A673 (cell line): Measurements from ENCODE around the gene ROBO4. TPM values are rescaled to one million over a fixed set of nuclear protein-coding genes. Genes with fewer than 3 reads are reported as not detected.

Experiments used
- BruUV-seq: library from RNA; stranded (reverse); fragments of 400-500 nt; replicated peaks from 2 replicates; lab custom pipeline; 2021; lab: Mats Ljungman, UMichigan
- CTCF ChIA-PET: fragments of 300-600 bp; sonication (Branson Sonifier 250); formaldehyde crosslinking; loops from one replicate; lab custom pipeline; 2022; ENCODE audit warnings: antibody characterized with exemption; lab: Charles Lee
- POLR2A ChIA-PET: fragments of 300-600 bp; sonication (Branson Sonifier 250); formaldehyde crosslinking; loops from one replicate; lab custom pipeline; 2022; ENCODE audit warnings: antibody characterized with exemption; ENCODE audit not compliant: low non-redundant PET; lab: Charles Lee
- DNase-seq: peaks from one replicate; pipeline ENCODE4 v3.0.0-alpha.2; 2015; ENCODE audit warnings: low spot score
- H3K27ac ChIP-seq: fragments of 200-600 bp; sonication (generic); 2 replicates; pipeline ENCODE4 v1.5.1; 2016; ENCODE audit warnings: mixed run types, low read depth, mild to moderate bottlenecking, mixed read lengths, antibody characterized with exemption, low read length; ENCODE audit not compliant: poor library complexity, severe bottlenecking
- H3K27me3 ChIP-seq: fragments of 200-600 bp; sonication (generic); replicated peaks from 2 replicates; pipeline ENCODE4 v1.6.1; 2017; ENCODE audit warnings: mixed run types, low read depth, mild to moderate bottlenecking, mixed read lengths, antibody characterized with exemption, low read length; ENCODE audit not compliant: insufficient read depth, poor library complexity
- H3K36me3 ChIP-seq: fragments of 200-600 bp; sonication (generic); 2 replicates; pipeline ENCODE4 v1.6.1; 2016; ENCODE audit warnings: mixed run types, mild to moderate bottlenecking, mixed read lengths, antibody characterized with exemption, low read length; ENCODE audit not compliant: insufficient read depth, poor library complexity, severe bottlenecking
- H3K4me1 ChIP-seq: fragments of 200-600 bp; sonication (generic); 2 replicates; pipeline ENCODE4 v1.6.1; 2017; ENCODE audit warnings: mixed run types, mild to moderate bottlenecking, mixed read lengths, antibody characterized with exemption, low read length; ENCODE audit not compliant: insufficient read depth, poor library complexity, severe bottlenecking
- H3K4me3 ChIP-seq: fragments of 200-600 bp; sonication (generic); 2 replicates; pipeline ENCODE4 v1.5.1; 2016; ENCODE audit warnings: low read depth, mixed run types, mild to moderate bottlenecking, mixed read lengths, low read length; ENCODE audit not compliant: poor library complexity, severe bottlenecking
- H3K9me3 ChIP-seq: fragments of 200-600 bp; sonication (generic); 2 replicates; pipeline ENCODE4 v1.6.1; 2016; ENCODE audit warnings: mixed run types, low read depth, mild to moderate bottlenecking, mixed read lengths, antibody characterized with exemption, low read length; ENCODE audit not compliant: poor library complexity, severe bottlenecking
- EZH2 ChIP-seq: fragments of 200-600 bp; sonication (generic); IDR thresholded peaks from 2 replicates; pipeline ENCODE4 v1.6.1; 2017; ENCODE audit warnings: borderline replicate concordance, low read depth, mild to moderate bottlenecking, mixed read lengths, antibody characterized with exemption, low read length; ENCODE audit not compliant: poor library complexity, severe bottlenecking
- intact Hi-C: fragments of 100-400 bp; cut with micrococcal nuclease; formaldehyde crosslinking; loops from one replicate; pipeline ENCODE4 v1.10.0; 2022; ENCODE audit not compliant: unreplicated experiment
- total RNA-seq: library from RNA; stranded (reverse); gene quantifications from 2 replicates; pipeline ENCODE4 v1.2.3, GENCODE V29; 2021
- TF ChIP-seq, protein P1 (sequence below): fragments of 300-800, 200-600 bp; sonication (generic); conservative IDR thresholded peaks from 2 replicates; pipeline ENCODE4 v1.5.1; 2017; ENCODE audit warnings: low read depth, mild to moderate bottlenecking, antibody characterized with exemption, low read length, moderate library complexity, mixed read lengths

The ROBO4 gene
- total RNA-seq, 1 experiment from 2014 or later: not detected

GRCh38 chr11:124893781-124894401, 3.8 kb downstream of the ROBO4 start:
- no TSS peak for BruUV-seq
- intact Hi-C loops: no loop called here
- Histone ChIP-seq H3K27ac (no peak overlapping the region), H3K4me3 (no peak overlapping the region), H3K9me3 (no peaks in the 10 kb centered on the region), H3K36me3 (no peaks in the 10 kb centered on the region), H3K4me1 (no peaks in the 10 kb centered on the region), H3K27me3 (peaks cover 8% of the 10 kb centered on the region)
- DNase-seq: no peak
- ChIA-PET POLR2A (no interaction called here), CTCF (no interaction called here)
- TF ChIP-seq, protein P1, sequence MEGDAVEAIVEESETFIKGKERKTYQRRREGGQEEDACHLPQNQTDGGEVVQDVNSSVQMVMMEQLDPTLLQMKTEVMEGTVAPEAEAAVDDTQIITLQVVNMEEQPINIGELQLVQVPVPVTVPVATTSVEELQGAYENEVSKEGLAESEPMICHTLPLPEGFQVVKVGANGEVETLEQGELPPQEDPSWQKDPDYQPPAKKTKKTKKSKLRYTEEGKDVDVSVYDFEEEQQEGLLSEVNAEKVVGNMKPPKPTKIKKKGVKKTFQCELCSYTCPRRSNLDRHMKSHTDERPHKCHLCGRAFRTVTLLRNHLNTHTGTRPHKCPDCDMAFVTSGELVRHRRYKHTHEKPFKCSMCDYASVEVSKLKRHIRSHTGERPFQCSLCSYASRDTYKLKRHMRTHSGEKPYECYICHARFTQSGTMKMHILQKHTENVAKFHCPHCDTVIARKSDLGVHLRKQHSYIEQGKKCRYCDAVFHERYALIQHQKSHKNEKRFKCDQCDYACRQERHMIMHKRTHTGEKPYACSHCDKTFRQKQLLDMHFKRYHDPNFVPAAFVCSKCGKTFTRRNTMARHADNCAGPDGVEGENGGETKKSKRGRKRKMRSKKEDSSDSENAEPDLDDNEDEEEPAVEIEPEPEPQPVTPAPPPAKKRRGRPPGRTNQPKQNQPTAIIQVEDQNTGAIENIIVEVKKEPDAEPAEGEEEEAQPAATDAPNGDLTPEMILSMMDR: no peak
- no peak for TF ChIP-seq EZH2

DNA sequence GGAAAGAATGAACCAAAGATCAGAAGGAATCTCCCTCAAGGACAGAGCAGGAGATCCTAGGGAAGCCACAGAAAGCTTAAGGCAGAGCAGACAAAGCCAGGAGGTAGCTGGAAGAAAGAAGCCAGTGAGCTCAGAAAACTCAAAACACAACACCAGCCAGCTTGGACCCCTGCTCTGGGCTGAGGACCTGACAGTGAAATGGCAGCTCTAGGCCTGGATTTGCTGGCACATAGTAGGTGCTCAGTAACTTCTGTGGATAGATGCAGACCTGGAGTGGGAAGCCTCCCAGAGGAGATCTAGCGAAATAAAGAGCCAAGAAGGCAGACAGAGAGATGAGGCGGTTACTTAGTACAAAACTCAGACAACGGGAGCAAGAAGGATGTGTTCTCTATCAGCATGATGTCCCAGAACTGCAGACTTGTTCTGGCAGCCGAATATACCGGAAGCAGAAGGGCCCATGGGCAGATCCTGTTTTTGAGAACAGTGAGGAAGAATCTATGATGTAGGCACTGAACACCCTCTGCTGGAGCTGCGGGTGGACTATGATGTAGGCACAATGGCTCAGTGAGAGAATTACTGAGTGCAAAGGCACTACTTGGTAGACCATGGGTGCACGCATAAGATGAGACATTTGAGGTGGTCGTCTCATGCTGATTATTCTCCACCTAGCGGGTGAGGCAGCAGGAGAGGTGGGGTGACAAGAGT, 4.8 kb downstream of the ROBO4 start:
- Histone ChIP-seq H3K4me1 (no peaks in the 10 kb centered on the region), H3K27me3 (peaks cover 18% of the 10 kb centered on the region), H3K27ac (no peak overlapping the region), H3K4me3 (no peak overlapping the region), H3K9me3 (no peaks in the 10 kb centered on the region), H3K36me3 (no peaks in the 10 kb centered on the region)
- TF ChIP-seq EZH2: no peak
- TF ChIP-seq, protein P1: no peak
- BruUV-seq: no TSS peak
- ChIA-PET POLR2A (no interaction called here), CTCF (no interaction called here)
- DNase-seq: no peak
- intact Hi-C loops: no loop called here

DNA sequence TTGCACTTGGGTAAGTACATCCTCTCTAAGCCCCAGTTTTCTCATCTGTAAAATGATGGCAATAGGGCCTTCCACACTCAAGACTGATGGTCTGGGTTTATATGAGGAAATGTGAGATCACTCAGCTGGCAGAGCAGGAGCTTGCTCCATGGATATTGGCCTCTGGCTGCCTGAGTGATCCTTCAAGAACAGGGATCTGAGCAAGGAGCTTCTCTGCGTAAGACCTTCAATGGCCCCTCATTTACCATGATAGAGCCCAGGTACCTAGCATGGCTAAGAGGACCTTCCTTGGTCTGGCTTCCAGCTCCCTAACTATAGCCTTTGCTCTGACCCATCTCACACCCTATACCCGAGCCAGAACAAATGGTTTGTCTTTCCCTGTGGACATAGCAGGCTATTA, 5.5 kb downstream of the ROBO4 start:
- Histone ChIP-seq H3K36me3 (no peaks in the 10 kb centered on the region), H3K27ac (no peak overlapping the region), H3K9me3 (no peaks in the 10 kb centered on the region), H3K4me1 (no peaks in the 10 kb centered on the region), H3K4me3 (no peak overlapping the region), H3K27me3 (peaks cover 20% of the 10 kb centered on the region)
- intact Hi-C loops: no loop called here
- no TSS peak for BruUV-seq
- TF ChIP-seq EZH2: no peak
- TF ChIP-seq, protein P1: no peak
- CTCF ChIA-PET: no interaction called here
- POLR2A ChIA-PET: no interaction called here
- DNase-seq: no peak
